HCT116 (cell line): ENCODE data around the gene RBM4B.

Source experiments
- ATF3 ChIP-seq: IDR thresholded peaks from 2 replicates; pipeline ENCODE4 v1.6.1; 2012
- CTCF ChIP-seq, 3 experiments: fragments of 200-600 bp in 1 of 3; sonication (generic) in 1 of 3; IDR thresholded peaks in 2 of 3; conservative IDR thresholded peaks in 1 of 3; 2 replicates each; pipeline ENCODE4 v1.5.1; 2012 to 2017; ENCODE audit warnings: low read depth in 2 of 3, low read length in 2 of 3, antibody characterized with exemption in 1 of 3, borderline replicate concordance in 1 of 3, control low read depth in 1 of 3, mild to moderate bottlenecking in 1 of 3, mixed read lengths in 1 of 3, mixed run types in 1 of 3, moderate library complexity in 1 of 3; ENCODE audit not compliant: insufficient read depth in 1 of 3
- EGR1 ChIP-seq: IDR thresholded peaks from 2 replicates; pipeline ENCODE4 v1.6.1; 2012; ENCODE audit warnings: low read depth
- EZH2 ChIP-seq: fragments of 200-600 bp; sonication (generic); IDR thresholded peaks from 2 replicates; pipeline ENCODE4 v1.6.1; 2017; ENCODE audit warnings: antibody characterized with exemption, mixed run types
- EZH2phosphoT487 ChIP-seq: fragments of 200-600 bp; IDR thresholded peaks from 2 replicates; pipeline ENCODE4 v1.6.1; 2018; ENCODE audit warnings: antibody characterized with exemption, borderline replicate concordance
- MAX ChIP-seq: IDR thresholded peaks from 2 replicates; pipeline ENCODE4 v1.6.1; 2012
- POLR2A ChIP-seq: IDR thresholded peaks from 2 replicates; pipeline ENCODE4 v1.7.0; 2011; ENCODE audit warnings: borderline replicate concordance; ENCODE audit not compliant: insufficient read depth, insufficient read length; ENCODE audit errors: extremely low read depth
- POLR2AphosphoS5 ChIP-seq: IDR thresholded peaks from 2 replicates; pipeline ENCODE4 v1.6.1; 2011; ENCODE audit warnings: mild to moderate bottlenecking, low read depth, low read length, moderate library complexity
- REST ChIP-seq: IDR thresholded peaks from 2 replicates; pipeline ENCODE4 v1.6.1; 2012; ENCODE audit warnings: low read depth
- SP1 ChIP-seq: IDR thresholded peaks from 2 replicates; pipeline ENCODE4 v1.6.1; 2012; ENCODE audit warnings: low read depth

GRCh38 chr11:66663741-66664296, 13.9 kb downstream of the RBM4B start:
- TF ChIP-seq CTCF (IDR thresholded peaks at IDR 0.05 in 2 of 3, conservative IDR thresholded peaks at IDR 0.05 in 1 of 3; ENCODE audit: borderline replicate concordance in 1 of 3, insufficient read depth in 1 of 3, low read depth in 2 of 3, low read length in 2 of 3) (no peak), EGR1 (no peak), SP1 (no peak), REST (no peak), POLR2A (no peak), MAX (no peak), POLR2AphosphoS5 (no peak), EZH2phosphoT487 (no peak), EZH2 (no peak), ATF3 (no peak)
